ENCODE data around the gene SLC7A1. TPM values are rescaled to one million over a fixed set of nuclear protein-coding genes. Genes with fewer than 3 reads are reported as not detected.

The SLC7A1 gene
- total and polyA plus RNA-seq, 8 donors, result 2.3 to 95.1 (median 21.2) TPM

- no peaks in the 10 kb centered on the region for H3K27me3 ChIP-seq
- H3K36me3 ChIP-seq, result no peaks in the 10 kb centered on the region
- intact Hi-C loops (cut with DNase I; ENCODE audit: low total_unique reads), result no loop called here
- no peaks in the 10 kb centered on the region for H3K9me3 ChIP-seq
- H3K4me1 ChIP-seq, result peaks cover 16 to 49% (median 33%) of the 10 kb centered on the region in 4 donors
- no peak for DNase-seq
- WGBS, 5 donors, result 91 to 95% (median 93%) methylated on average over 15 to 17 of the region's 17 CpGs
- H3K27ac ChIP-seq, result no peak overlapping the region
- no peak for TF ChIP-seq POLR2A (IDR thresholded peaks at IDR 0.05)
- TF ChIP-seq, protein P1, sequence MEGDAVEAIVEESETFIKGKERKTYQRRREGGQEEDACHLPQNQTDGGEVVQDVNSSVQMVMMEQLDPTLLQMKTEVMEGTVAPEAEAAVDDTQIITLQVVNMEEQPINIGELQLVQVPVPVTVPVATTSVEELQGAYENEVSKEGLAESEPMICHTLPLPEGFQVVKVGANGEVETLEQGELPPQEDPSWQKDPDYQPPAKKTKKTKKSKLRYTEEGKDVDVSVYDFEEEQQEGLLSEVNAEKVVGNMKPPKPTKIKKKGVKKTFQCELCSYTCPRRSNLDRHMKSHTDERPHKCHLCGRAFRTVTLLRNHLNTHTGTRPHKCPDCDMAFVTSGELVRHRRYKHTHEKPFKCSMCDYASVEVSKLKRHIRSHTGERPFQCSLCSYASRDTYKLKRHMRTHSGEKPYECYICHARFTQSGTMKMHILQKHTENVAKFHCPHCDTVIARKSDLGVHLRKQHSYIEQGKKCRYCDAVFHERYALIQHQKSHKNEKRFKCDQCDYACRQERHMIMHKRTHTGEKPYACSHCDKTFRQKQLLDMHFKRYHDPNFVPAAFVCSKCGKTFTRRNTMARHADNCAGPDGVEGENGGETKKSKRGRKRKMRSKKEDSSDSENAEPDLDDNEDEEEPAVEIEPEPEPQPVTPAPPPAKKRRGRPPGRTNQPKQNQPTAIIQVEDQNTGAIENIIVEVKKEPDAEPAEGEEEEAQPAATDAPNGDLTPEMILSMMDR (IDR thresholded peaks at IDR 0.05), result no peak
- no peak for TF ChIP-seq EP300 (IDR thresholded peaks at IDR 0.05)
- no peak for TF ChIP-seq POLR2AphosphoS5 (IDR thresholded peaks at IDR 0.05)
- no peak overlapping the region for H3K4me3 ChIP-seq
Observed at GRCh38 chr13:29571876-29572570, 23.5 kb downstream of the SLC7A1 start.

DNA sequence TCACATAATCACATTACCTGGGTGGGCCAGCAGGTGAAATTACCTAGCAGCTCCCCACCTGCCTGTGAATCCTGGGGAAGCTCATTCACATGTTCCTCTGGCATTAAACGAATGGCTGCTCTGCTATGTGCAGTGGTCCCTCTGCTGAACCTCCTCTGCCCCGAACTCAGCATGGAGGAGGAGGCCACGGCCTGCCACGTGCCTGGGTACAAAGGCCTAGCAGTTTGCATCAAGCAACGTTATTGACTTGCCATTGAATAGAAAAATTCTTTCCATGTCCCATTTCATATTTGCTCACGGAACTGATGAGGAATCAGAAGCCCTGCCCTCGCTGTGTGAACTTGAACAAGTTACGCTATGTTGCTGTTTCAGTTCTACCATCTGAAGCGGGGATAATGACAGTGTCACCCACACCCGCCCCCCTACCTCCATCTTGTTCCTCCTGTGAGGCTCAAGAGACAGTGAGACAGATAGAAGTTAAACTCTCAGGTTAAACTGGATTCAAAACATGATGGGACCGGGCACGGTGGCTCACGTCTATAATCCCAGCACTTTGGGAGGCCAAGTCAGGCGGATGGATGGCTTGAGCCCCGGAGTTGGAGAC lies 25.3 kb downstream of the SLC7A1 start:
- DNase-seq, result no peak
- Histone ChIP-seq H3K36me3 (no peaks in the 10 kb centered on the region), H3K4me1 (peaks cover 16 to 52% (median 32%) of the 10 kb centered on the region in 4 donors), H3K27ac (peak overlapping the region in 2 of 5 donors; percentile 6 to 16), H3K4me3 (no peak overlapping the region), H3K9me3 (no peaks in the 10 kb centered on the region), H3K27me3 (no peaks in the 10 kb centered on the region)
- intact Hi-C loops (cut with DNase I; ENCODE audit: low total_unique reads), result no loop called here
- WGBS, 5 donors, result 57 to 79% (median 69%) methylated on average over 15 of the region's 15 CpGs
- no peak for TF ChIP-seq POLR2AphosphoS5 (IDR thresholded peaks at IDR 0.05)
- TF ChIP-seq POLR2A (IDR thresholded peaks at IDR 0.05), result no peak
- TF ChIP-seq, protein P1 (IDR thresholded peaks at IDR 0.05), result no peak
- no peak for TF ChIP-seq EP300 (IDR thresholded peaks at IDR 0.05)

DNA sequence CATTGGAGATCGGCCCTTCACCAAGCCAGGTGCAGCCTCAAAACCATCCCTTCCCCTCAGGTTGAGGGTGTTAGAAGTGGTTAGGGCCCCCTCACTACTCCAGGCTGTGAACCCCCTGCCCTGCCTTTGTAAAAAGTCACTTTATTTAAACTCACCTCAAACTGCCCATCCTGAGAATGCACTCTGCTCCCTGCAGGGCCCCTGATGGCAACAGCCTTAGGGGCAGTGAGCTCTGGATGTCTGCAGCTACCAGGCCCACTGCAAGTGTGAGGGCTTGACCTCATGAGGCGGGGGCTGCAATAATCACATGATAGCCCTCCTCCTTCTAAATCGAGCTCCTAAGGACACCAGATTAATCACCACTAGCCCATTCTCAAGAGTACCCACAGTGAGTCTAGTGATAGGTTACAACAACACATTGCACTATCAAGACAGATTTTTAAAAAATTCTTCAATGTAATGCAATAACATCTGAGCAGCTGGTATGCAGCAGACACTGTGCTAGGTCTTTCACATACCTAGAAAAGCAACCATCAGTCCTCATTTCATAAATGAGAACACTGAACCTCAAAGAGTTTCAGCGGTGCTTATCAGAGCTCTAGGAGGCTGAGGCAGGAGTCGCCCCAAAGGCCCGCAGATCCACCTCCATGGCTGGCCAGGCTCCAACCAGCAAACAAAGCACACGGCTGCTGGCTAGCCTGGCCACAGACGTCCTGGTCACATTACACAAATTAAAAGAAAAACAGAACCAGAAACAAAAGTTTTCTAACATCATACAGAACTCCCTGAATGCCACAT lies 26.0 kb downstream of the SLC7A1 start:
- peak; percentile 64 to 85 for DNase-seq
- Histone ChIP-seq H3K27ac (peak overlapping the region in 1 of 5 donors; percentile 16), H3K4me3 (no peak overlapping the region), H3K27me3 (no peaks in the 10 kb centered on the region), H3K4me1 (peaks cover 16 to 59% (median 32%) of the 10 kb centered on the region in 4 donors), H3K9me3 (no peaks in the 10 kb centered on the region), H3K36me3 (no peaks in the 10 kb centered on the region)
- TF ChIP-seq EP300 (IDR thresholded peaks at IDR 0.05) (no peak), POLR2AphosphoS5 (IDR thresholded peaks at IDR 0.05) (no peak)
- TF ChIP-seq, protein P1 (IDR thresholded peaks at IDR 0.05), result no peak
- intact Hi-C loops (cut with DNase I; ENCODE audit: low total_unique reads), result no loop called here
- 40 to 53% (median 44%) methylated on average over 8 of the region's 8 CpGs for WGBS, 5 donors

- 56 to 76% (median 65%) methylated on average over 9 of the region's 9 CpGs for WGBS, 5 donors
- Histone ChIP-seq H3K4me3 (no peak overlapping the region), H3K27me3 (no peaks in the 10 kb centered on the region), H3K27ac (no peak overlapping the region), H3K4me1 (peaks cover 16 to 58% (median 32%) of the 10 kb centered on the region in 4 donors), H3K36me3 (no peaks in the 10 kb centered on the region), H3K9me3 (no peaks in the 10 kb centered on the region)
- no peak for DNase-seq
- intact Hi-C loops (cut with DNase I; ENCODE audit: low total_unique reads), result no loop called here
- TF ChIP-seq, protein P1 (IDR thresholded peaks at IDR 0.05), result no peak
- TF ChIP-seq POLR2A (IDR thresholded peaks at IDR 0.05) (no peak), POLR2AphosphoS5 (IDR thresholded peaks at IDR 0.05) (no peak), EP300 (IDR thresholded peaks at IDR 0.05) (no peak)
Observed at GRCh38 chr13:29568731-29569130, 26.8 kb downstream of the SLC7A1 start.
